Measurements from ENCODE around the gene CHRNA3.

CHRNA3 gene

DNA sequence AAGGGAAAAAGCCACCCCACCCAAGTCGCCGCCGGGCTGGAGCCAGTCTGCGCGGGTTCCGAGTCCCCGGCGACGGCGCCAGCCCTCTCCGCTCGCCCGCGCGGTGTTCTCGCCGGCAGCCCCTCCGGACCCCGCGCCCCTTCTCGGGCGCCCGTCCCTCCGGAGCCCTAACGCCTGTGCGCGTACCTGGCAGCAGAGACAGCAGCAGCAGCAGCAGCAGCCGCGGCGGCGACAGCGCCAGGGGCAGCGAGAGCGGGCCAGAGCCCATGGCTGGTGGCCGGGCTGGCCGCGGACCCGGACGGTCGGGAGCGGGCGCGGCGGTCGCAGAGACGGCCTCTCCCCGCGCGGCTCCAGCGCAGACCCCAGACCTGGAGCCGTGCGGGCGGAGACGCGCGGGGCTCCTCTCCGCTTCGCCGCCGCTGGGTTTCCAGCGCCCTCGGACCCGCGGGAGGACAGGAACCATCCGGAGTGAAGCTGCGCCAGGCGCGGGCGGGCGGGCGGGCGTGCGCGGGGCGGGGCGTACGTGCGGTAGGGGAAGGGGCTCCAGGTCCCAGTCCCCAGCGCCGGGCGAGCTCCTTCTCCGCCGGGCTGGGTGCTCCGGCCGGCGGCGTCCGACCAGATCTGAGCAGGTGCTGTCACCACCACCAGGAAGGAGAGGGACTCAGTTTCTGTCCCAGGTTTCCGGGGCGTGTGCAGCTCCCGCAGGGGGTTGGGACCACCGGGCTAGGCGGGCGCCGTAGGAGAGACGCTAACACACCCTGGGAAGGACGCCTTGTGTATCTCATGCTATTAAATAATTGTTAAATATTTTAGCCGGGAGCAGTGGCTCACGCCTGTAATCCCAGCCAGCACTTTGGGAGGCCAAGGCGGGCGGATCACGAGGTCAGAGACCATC, at the start of gene CHRNA3:
Gene CHRNA3 (minus strand): TSS at position 470 of the 895 bp plus-strand sequence. CDS start 202 bp downstream, at position 268.
- no peak for DNase-seq (ENCODE audit: low read depth, low spot score)
- no peak within 1 kb of the TSS for H3K27ac ChIP-seq

DNA sequence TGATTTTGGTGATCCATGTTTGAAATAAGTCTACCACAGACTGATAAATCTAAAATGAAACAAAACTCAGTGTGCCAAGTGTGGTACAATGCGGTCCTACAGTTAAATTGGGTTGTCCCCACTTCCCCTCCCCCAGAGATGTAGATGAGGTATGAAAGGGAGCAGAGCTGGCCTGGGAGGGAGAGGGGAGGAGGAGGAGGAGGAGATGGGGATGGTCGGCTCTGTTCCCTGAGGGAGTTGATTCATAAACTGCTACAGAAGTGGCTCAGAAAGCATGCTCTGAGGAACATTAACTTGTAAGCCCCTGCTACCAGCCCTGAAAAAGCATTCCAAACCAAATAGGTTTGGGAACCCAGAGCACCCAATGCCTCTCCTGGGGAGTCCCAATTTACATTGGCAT, 48.2 kb upstream of the CHRNA3 start:
- no peak for DNase-seq (ENCODE audit: low read depth, low spot score)
- no peak overlapping the region for H3K27ac ChIP-seq

DNA sequence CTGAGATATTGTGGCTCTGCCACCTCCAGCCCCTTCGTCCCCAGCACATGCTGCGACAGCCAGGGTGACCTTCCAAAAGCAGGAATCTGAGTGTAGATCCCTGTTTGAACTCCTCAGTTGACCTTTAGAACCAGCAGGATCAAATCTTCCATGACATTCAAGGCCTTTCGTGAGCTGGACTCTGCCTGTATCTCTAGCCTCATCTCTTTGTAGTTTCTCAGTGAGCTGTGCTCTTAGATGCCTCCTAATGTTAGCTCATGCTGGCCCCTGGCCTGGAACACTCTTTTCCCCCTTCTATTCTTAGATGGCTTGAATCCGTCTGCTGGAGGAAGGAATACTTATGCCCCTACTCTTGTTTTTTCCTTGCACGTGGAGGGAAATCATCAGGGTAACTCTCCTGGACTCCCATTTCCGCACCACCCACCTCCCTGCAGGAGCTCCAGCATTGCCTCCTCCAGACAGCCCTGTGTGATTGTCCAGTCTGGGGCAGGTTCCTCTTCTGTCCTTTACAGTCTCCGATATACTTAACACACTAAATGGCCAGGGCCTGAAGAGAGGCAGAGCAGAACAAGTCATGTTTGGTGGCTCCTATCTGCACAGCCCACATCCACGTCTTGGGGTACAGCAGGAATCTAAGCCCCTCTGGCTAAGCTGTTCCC, 46.9 kb upstream of the CHRNA3 start:
- no peak for DNase-seq (ENCODE audit: low read depth, low spot score)
- H3K27ac ChIP-seq, result no peak overlapping the region

DNA sequence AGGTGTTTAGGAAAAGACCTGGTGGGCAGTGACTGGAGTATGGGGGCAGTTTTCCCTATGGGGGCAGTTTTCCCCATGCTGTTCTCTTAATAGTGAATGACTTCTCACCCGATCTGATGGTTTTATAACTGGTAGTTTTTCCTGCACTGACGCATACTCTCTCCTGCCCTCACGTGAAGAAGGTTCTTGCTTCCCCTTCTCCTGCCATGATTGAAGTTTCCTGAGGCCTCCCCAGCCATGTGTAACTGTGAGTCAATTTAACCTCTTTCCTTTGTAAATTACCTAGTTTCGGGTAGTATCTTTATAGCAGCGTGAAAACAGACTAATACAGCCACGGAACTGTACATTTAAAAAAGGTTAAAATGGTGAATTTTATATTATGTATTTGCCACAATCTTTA, 45.2 kb upstream of the CHRNA3 start:
- DNase-seq (ENCODE audit: low read depth, low spot score), result no peak
- no peak overlapping the region for H3K27ac ChIP-seq

DNA sequence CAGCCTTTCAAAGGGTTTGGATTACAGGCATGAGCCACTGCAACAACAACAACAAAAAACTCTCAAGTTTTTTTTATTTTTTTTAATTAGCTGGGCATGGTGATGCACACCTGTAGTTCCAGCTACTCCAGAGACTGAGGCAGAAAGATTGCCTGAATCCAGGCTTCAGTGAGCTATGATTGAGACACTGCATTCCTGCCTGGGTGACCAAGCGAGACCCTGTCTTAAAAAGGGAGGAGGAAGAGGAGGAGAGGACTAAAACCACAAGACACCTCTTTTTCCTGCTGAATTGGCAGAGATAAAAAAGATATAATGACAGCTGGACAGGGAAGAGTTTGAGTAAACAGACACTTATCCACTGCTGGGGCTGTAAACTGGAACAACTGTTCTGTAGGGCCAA, 42.9 kb upstream of the CHRNA3 start:
- no peak for DNase-seq (ENCODE audit: low read depth, low spot score)
- no peak overlapping the region for H3K27ac ChIP-seq

DNA sequence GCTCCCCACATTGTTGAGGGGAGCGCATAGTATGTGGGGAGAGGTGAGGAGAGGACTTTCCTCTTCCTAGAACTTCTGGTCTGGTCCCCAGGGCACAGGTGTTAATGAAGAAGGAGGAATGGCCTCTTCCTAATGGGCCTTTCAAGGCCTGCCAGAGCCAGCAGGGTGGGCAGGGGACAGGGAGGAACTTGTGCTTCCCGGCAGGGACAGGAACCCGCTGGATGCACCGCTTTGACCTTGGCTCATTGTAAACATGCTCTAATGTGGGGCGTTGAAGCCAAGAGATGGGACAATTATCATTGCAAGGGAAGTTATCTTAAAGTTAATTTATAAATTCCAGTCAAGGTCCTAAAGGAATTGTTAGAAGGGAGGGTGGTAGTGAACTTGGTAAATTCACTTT, 41.2 kb upstream of the CHRNA3 start:
- DNase-seq (ENCODE audit: low read depth, low spot score), result no peak
- no peak overlapping the region for H3K27ac ChIP-seq

DNA sequence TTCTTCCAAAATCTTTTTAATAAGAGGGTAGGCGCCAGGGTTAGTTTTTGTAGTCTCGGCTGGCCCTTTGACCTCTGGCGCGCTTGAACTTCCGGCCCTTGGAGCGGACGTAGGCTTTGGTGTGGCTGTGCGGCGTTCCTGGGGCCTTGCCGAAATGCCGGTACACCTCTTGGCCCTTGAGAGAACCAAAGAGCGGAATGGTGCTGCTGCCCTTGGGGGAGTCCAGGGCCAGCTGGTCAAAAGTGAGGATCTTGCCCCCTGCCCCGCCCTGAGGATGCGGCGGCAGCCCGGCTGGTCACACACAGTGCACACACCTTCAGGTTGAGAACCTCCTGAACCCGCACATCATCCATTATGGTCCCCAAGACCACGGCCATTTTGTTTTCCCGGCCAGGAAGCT, 40.2 kb upstream of the CHRNA3 start:
- H3K27ac ChIP-seq, result no peak overlapping the region
- no peak for DNase-seq (ENCODE audit: low read depth, low spot score)

DNA sequence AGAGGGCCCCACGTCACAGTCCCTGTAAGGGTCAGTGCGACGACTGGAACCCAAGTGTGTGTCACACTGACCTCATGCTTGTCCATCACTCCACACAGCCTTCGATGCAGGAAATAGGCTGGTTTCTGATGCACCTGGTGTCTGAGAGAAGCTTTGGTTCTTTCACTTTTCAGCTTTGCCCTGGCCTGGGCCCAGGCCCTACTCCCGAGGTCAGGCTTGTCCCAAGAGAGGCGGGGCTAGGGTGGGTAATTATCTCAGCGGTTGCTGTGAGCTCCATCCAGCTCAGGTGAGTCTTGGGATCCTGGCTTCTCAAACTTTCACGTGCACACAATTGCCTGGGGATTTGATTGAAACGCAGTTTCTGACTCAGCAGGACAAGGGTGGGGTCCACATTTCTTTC, 39.8 kb upstream of the CHRNA3 start:
- no peak for DNase-seq (ENCODE audit: low read depth, low spot score)
- H3K27ac ChIP-seq, result no peak overlapping the region

DNA sequence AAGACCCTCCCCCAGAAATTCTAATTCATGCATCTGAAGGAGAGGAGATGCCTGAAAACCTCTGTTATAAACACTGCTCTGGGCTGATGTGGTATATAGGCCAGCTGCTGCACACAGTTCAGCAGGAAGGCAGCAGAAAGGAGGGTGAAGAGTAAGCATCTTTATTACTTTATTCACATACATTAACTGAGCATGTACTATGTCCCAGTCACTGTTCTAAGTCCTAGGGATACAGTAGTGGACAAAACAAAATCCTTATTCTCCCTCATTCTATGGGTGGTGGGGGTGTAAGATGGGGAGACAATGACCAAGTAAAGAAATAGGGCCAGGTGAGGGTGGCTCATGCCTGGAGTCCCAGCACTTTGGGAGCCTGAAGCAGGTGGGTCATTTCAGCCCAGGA, 38.0 kb upstream of the CHRNA3 start:
- no peak for DNase-seq (ENCODE audit: low read depth, low spot score)
- H3K27ac ChIP-seq, result no peak overlapping the region

DNA sequence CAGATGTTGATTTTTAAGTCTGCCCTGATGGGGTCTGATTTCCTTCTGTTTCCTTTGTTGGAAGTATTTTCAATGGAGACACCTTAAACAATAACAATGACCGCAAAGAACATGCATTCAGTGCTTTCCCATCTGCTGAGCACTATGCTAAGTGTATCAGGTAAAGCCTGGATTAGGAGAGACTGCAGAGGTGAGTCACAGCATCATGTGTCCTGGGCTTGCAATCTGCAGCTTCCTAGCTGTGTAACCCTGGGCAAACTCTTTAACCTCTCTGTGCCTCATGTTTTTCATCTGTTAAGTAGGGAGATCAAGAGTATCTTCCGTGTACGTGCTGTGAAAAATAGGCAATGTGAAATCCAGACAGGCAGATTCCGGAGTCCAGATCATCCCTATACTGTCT, 33.5 kb upstream of the CHRNA3 start:
- H3K27ac ChIP-seq, result no peak overlapping the region
- peak; percentile 5 for DNase-seq (ENCODE audit: low read depth, low spot score)

DNA sequence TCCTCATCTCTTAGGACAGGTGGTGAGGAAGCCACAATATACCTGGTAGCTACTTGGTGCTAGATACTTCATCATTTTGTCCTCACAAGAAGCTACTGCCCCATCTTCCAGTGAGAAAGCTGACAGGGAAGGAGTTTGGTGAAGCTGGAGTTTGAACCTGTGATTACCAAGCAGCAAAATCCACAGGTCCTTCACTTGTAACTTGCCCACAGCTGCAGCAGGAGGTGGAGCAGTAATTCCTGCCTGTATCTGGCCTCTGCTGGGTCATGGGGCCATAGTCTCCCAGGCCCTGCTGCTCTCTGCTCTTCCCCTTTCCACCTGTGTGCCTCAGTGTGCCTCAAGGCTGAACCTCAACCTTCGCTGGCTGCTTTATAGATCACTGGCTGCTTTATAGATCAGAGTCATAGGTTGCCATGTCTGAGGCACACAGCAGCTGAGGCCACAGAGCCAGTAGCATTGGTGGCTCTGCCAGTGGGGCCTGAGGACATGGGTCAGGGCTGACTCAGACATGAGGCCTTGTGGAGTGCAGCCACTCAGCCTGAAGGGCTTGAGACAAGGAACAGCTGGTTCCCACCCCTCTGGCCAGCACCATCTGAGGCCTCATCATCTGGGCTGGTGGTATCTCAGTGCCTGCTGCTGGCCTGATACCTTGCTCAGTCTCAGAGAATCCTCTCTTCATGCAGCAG, 31.3 kb upstream of the CHRNA3 start:
- H3K27ac ChIP-seq, result no peak overlapping the region

DNA sequence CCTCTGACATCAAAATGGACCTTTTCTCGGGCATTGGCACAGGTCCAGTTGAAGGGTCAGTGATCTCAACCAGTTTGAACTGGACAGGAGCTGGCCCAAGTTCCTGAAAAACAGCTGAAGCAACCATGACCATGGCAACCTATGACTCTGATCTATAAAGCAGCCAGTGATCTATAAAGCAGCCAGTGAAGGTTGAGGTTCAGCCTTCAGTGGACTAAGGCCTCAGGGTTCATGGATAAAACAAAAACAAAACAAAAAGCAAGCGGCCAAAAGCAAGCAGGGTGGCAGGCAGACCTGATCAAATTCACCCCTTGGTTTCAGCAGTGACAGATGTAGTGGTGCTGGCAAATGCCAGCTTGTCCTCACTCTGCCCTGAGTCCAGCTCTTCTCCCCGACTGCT, 30.2 kb upstream of the CHRNA3 start:
- DNase-seq (ENCODE audit: low read depth, low spot score), result no peak
- H3K27ac ChIP-seq, result no peak overlapping the region

More for the DNA sequence above, 31.3 kb upstream of the CHRNA3 start:
- no peak for DNase-seq (ENCODE audit: low read depth, low spot score)

DNA sequence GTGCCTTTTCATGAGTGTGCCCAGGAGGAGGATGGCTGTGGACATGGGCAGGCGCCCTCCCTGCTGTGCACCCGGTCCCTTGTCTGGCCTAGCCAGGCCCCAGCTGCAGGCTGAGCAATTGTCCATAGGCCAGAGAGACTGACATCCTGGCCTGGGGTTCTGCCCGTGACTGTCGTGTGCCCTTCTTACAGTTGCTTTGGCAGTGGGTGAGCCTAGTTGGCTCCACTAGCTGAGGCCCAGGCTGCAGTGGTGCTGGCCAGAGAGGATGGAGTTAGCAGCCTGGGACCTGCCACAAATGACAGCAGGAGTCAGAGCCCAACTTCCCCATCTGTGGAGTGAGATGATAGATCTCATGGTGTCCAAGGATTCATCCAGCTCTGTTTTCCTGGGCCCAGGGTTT, 29.2 kb upstream of the CHRNA3 start:
- H3K27ac ChIP-seq, result no peak overlapping the region
- no peak for DNase-seq (ENCODE audit: low read depth, low spot score)

DNA sequence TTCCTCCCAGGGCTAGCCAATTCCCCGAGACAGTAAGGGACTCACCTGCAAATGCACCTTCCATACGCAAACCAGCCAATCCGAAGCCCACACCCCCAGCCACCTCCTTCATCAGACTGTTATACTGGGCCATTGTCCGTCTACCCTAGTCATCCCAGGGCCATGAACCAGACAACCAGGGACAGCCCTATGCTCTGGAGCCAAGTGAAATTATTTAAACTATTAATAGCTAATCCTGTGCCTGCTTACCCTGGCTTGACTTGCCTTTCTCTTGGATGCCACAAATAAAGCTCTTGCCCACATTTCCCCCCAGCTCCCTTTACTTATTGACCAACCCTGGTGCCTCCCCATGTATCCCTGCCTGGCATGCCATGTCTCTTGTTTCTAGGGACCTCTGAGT, 24.2 kb upstream of the CHRNA3 start:
- H3K27ac ChIP-seq, result no peak overlapping the region
- no peak for DNase-seq (ENCODE audit: low read depth, low spot score)

DNA sequence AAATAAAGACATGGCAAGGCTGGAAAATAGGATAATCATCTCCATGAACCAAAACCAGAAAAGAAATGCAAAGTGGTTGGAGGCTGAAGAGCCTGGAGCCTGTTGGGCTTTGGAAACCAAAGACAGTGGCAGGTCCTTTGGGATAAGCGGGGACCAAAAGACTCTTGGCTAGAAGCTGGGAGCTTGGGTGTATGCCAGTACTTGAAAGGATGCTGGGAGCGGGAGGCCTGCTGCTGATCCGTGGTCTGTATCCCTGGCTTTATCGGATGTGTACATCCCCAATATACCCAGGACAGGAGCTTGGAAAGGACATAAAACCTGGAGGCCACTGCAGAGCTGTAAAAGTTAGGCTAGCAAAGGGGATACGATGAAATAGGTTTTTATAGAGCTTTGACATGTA, 21.5 kb upstream of the CHRNA3 start:
- H3K27ac ChIP-seq, result no peak overlapping the region
- DNase-seq (ENCODE audit: low read depth, low spot score), result no peak

DNA sequence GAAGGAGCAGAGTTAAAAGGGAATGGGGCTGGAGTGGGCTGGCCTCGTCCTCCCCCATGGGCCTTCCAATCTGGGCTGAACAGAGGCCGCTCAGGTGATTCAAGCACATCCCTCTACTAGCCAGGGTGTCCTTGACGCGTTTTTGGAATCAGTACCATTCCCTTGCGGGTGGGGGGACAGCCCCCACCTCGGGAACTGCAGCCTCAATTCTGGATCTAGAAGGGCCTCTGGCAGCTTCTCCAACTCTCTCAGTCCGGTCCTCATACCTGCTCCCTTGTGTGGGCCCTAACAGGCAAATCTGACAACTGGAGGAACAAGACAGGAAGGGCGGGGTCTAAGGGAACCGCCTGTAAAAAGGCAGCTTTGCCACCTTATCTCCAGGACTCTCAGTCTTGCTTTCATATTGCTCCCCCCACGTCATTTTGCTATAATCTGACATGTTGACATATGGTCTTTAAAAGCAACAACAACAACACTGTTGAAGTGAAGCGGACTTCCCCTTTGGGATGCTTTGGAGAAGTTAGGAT, 21.0 kb upstream of the CHRNA3 start:
- DNase-seq (ENCODE audit: low read depth, low spot score), result no peak
- H3K27ac ChIP-seq, result no peak overlapping the region

DNA sequence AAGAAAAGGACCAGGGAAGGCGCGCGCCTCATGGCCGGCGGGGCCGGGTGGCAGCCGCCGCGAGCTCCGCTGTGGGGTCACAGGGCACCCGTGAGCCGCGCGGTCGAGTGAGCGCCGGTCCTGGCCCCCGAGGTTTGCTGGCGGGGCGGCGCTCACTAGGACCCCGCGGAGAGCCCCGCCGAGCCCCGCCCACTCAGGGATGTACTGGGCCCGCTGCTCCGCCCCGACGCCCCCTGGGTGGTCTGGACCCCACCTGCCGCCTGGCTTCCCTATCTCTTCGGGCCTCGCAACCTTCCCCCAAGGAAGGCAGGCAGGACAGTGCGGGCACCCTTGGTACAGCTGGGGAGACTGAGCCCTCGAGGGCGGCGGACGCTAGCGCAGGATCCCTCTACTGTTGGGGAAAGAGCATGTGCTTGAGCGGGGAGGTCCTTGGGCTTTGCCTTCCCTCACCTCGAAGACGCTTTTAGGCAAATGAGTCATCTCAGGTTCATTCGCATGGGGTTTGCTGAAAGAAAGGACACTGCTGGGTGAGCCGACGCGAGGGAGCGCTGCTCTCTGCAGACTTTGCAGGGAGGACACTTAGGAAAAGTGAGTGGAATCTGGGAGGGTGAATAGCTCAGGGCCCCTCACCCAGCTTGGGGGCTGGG, 20.4 kb upstream of the CHRNA3 start, which contains the start of gene CHRNB4:
Gene CHRNB4 (minus strand): TSS at position 109 of the 647 bp plus-strand sequence. CDS start 77 bp downstream, at position 32.
- DNase-seq (ENCODE audit: low read depth, low spot score), result no peak
- no peak within 1 kb of the TSS for H3K27ac ChIP-seq

DNA sequence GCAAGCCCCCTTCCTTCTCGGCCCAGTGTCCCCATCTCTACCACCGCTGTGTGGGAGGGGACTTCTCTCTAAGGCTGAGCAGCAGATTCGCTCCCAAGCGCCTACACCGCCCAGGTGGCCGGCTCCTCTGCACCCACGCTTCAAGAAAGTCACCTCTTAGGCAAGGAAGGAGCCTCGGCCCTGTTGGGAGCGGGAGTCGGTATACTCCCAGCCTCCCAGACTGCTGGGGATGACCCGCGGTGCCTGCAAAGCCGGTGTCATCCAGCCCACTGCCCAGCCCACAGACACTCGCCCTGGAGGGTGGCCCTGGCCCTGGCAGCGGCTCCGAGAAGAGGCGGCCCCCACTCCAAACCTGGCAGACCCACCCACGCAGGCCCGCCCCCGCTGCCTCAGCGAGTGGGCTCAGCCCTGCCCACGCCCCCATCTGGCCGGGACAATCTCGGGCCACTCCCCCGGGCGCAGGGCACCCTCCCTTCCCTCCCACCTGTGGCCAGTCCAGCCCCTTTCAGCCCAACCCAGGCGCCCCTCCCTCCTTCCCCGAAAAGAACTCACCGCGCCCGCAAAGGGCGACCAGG, 19.8 kb upstream of the CHRNA3 start:
- DNase-seq (ENCODE audit: low read depth, low spot score), result no peak
- no peak overlapping the region for H3K27ac ChIP-seq

DNA sequence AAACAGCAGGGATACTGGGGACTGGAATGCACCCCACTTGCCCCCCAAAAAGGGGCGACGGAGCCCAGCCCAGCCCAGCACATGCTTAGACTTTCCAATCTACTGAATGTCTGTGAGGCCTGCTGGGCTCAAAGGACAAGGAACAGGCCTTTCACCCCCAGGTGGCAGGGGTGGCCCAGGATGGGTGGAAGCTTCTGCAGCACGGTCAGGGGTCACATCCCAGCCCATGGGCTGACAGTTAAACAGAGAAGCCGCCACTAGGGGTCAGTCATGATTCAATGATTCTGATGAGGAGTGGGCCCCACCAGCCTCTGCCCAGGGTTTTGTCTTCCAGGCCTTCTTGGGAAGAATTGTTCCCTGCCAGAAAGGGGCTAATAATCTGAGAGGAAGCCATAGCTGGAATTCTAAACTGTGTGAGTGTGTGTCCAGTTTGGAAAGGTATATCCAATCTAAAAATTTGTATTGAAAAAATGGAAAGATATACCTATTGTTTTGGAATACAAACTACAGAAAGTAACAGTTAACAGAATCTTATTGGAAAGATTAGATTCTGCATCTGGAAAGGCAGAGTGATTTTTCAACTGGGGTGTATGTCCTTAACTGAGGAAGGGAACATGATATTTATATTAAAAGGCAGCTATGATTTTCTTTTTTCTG, 18.0 kb upstream of the CHRNA3 start:
- no peak overlapping the region for H3K27ac ChIP-seq
- DNase-seq (ENCODE audit: low read depth, low spot score), result no peak
